ENCODE measurements around the gene MRGPRE. TPM values are rescaled to one million over a fixed set of nuclear protein-coding genes. Genes with fewer than 3 reads are reported as not detected.

MRGPRE gene
- total RNA-seq, 1 experiment from 2014 or later, result not detected

- H3K4me1 Mint-ChIP-seq, result peaks cover 4% of the 10 kb centered on the region
- H3K9me3 Mint-ChIP-seq, result no peaks in the 10 kb centered on the region
- TF ChIP-seq MLX (CRISPR knock-in tag; IDR thresholded peaks at IDR 0.05), result no peak
- TF ChIP-seq ZNF219 (CRISPR knock-in tag; IDR thresholded peaks at IDR 0.05; ENCODE audit: borderline replicate concordance), result no peak
- TF ChIP-seq FOXK1 (CRISPR knock-in tag; IDR thresholded peaks at IDR 0.05), result no peak
- no peak for TF ChIP-seq ZNF416 (CRISPR knock-in tag; IDR thresholded peaks at IDR 0.05)
- no peak for TF ChIP-seq ATF1 (CRISPR knock-in tag; IDR thresholded peaks at IDR 0.05)
- TF ChIP-seq FOXP1 (CRISPR knock-in tag; IDR thresholded peaks at IDR 0.05; ENCODE audit: borderline replicate concordance), result no peak
- TF ChIP-seq MYBL2 (CRISPR knock-in tag; IDR thresholded peaks at IDR 0.05), result no peak
- TF ChIP-seq FOXP4 (CRISPR knock-in tag; IDR thresholded peaks at IDR 0.05), result no peak
- TF ChIP-seq JUN (CRISPR knock-in tag; IDR thresholded peaks at IDR 0.05), result no peak
- TF ChIP-seq GABPB1 (CRISPR knock-in tag; IDR thresholded peaks at IDR 0.05), result no peak
- TF ChIP-seq MAX (CRISPR knock-in tag; IDR thresholded peaks at IDR 0.05), result no peak
- TF ChIP-seq NFATC4 (CRISPR knock-in tag; IDR thresholded peaks at IDR 0.05), result no peak
- no peak for TF ChIP-seq ZNF263 (CRISPR knock-in tag; IDR thresholded peaks at IDR 0.05; ENCODE audit: low read depth)
- no peak for TF ChIP-seq ZNF423 (CRISPR knock-in tag; IDR thresholded peaks at IDR 0.05)
- no peak for TF ChIP-seq ETV6 (CRISPR knock-in tag; IDR thresholded peaks at IDR 0.05)
- no peak for TF ChIP-seq E2F5 (CRISPR knock-in tag; IDR thresholded peaks at IDR 0.05)
- TF ChIP-seq ZNF396 (CRISPR knock-in tag; IDR thresholded peaks at IDR 0.05; ENCODE audit: borderline replicate concordance), result no peak
- TF ChIP-seq AR (CRISPR knock-in tag; IDR thresholded peaks at IDR 0.05), result no peak
- DNase-seq (ENCODE audit: low spot score) (no peak), ATAC-seq (no peak)
- ChIA-PET POLR2A (no interaction called here), CTCF (interaction anchor here (1.0 to 1.9 kb wide), 2 partner anchors 61 to 141 kb away, joined by 3 to 5 read pairs; no protein-coding TSS in a partner anchor)
- peaks cover 34% of the 10 kb centered on the region for H3K27me3 Mint-ChIP-seq (ENCODE audit: low read depth)
- no peak overlapping the region for H3K27ac Mint-ChIP-seq
- H3K4me3 Mint-ChIP-seq, result no peak overlapping the region
- H3K36me3 Mint-ChIP-seq, result no peaks in the 10 kb centered on the region
Observed at GRCh38 chr11:3199537-3200295, 32.5 kb downstream of the MRGPRE start.

GRCh38 chr11:3198815-3199214 lies 33.4 kb downstream of the MRGPRE start:
- ChIA-PET POLR2A (no interaction called here), CTCF (no interaction called here)
- H3K27ac Mint-ChIP-seq, result no peak overlapping the region
- TF ChIP-seq SMAD4 (CRISPR knock-in tag; IDR thresholded peaks at IDR 0.05) (no peak), ZNF425 (CRISPR knock-in tag; conservative IDR thresholded peaks at IDR 0.05) (no peak)
- peaks cover 27% of the 10 kb centered on the region for H3K27me3 Mint-ChIP-seq (ENCODE audit: low read depth)
- H3K36me3 Mint-ChIP-seq, result no peaks in the 10 kb centered on the region
- no peak overlapping the region for H3K4me3 Mint-ChIP-seq
- H3K4me1 Mint-ChIP-seq, result peaks cover 5% of the 10 kb centered on the region
- no peaks in the 10 kb centered on the region for H3K9me3 Mint-ChIP-seq
- ATAC-seq (no peak), DNase-seq (ENCODE audit: low spot score) (no peak)

Measured in WTC11 (cell line).